ENCODE measurements around the gene SNAI1. TPM values are rescaled to one million over a fixed set of nuclear protein-coding genes. Genes with fewer than 3 reads are reported as not detected.
A peak's percentile ranks its signal among the peaks of the same experiment; 100 is the strongest.

SNAI1 gene
- total RNA-seq, 1 experiment from 2014 or later, result 0.90 TPM

GRCh38 chr20:50032955-50033666 lies 50.3 kb downstream of the SNAI1 start:
- no peak overlapping the region for H3K4me3 Mint-ChIP-seq (ENCODE audit: low read depth, unreplicated experiment)
- CTCF ChIA-PET, result no interaction called here
- peaks cover 9% of the 10 kb centered on the region for H3K27me3 Mint-ChIP-seq (ENCODE audit: unreplicated experiment)
- no peak for DNase-seq
- peaks cover 17% of the 10 kb centered on the region for H3K36me3 Mint-ChIP-seq (ENCODE audit: insufficient read depth, unreplicated experiment)
- TF ChIP-seq CTCF (IDR thresholded peaks at IDR 0.05; ENCODE audit: unreplicated experiment), result no peak
- no peak overlapping the region for H3K27ac Mint-ChIP-seq (ENCODE audit: unreplicated experiment)
- intact Hi-C loops (cut with micrococcal nuclease; ENCODE audit: unreplicated experiment), result no loop called here
- peaks cover 64% of the 10 kb centered on the region for H3K4me1 Mint-ChIP-seq (ENCODE audit: low read depth, unreplicated experiment)
- H3K9me3 Mint-ChIP-seq (ENCODE audit: low read depth, unreplicated experiment), result no peaks in the 10 kb centered on the region
- no TSS peak for BruUV-seq (replicated peaks)

- Mint-ChIP-seq H3K27me3 (ENCODE audit: unreplicated experiment) (peaks cover 13% of the 10 kb centered on the region), H3K4me1 (ENCODE audit: low read depth, unreplicated experiment) (peaks cover 64% of the 10 kb centered on the region), H3K27ac (ENCODE audit: unreplicated experiment) (peak overlapping the region; percentile 57), H3K4me3 (ENCODE audit: low read depth, unreplicated experiment) (no peak overlapping the region), H3K9me3 (ENCODE audit: low read depth, unreplicated experiment) (no peaks in the 10 kb centered on the region), H3K36me3 (ENCODE audit: insufficient read depth, unreplicated experiment) (peaks cover 11% of the 10 kb centered on the region)
- CTCF ChIA-PET, result interaction anchor here (0.8 to 1.0 kb wide), 2 partner anchors 79 to 118 kb away, joined by 3 to 4 read pairs; no protein-coding TSS in a partner anchor
- intact Hi-C loops (cut with micrococcal nuclease; ENCODE audit: unreplicated experiment), result no loop called here
- TF ChIP-seq CTCF (IDR thresholded peaks at IDR 0.05; ENCODE audit: unreplicated experiment), result no peak
- BruUV-seq (replicated peaks), result no TSS peak
- DNase-seq, result peak; percentile 54
Measured at GRCh38 chr20:50034567-50035180, 51.9 kb downstream of the SNAI1 start.

GRCh38 chr20:50036703-50037102 lies 53.9 kb downstream of the SNAI1 start:
- Mint-ChIP-seq H3K27me3 (ENCODE audit: unreplicated experiment) (peaks cover 13% of the 10 kb centered on the region), H3K4me3 (ENCODE audit: low read depth, unreplicated experiment) (no peak overlapping the region), H3K4me1 (ENCODE audit: low read depth, unreplicated experiment) (peaks cover 48% of the 10 kb centered on the region), H3K36me3 (ENCODE audit: insufficient read depth, unreplicated experiment) (peaks cover 6% of the 10 kb centered on the region), H3K9me3 (ENCODE audit: low read depth, unreplicated experiment) (no peaks in the 10 kb centered on the region), H3K27ac (ENCODE audit: unreplicated experiment) (no peak overlapping the region)
- TF ChIP-seq CTCF (IDR thresholded peaks at IDR 0.05; ENCODE audit: unreplicated experiment), result no peak
- intact Hi-C loops (cut with micrococcal nuclease; ENCODE audit: unreplicated experiment), result no loop called here
- CTCF ChIA-PET, result interaction anchor here (0.5 to 2.3 kb wide), 4 partner anchors 33 to 123 kb away, joined by 3 to 6 read pairs (median 4); no protein-coding TSS in a partner anchor
- no peak for DNase-seq
- BruUV-seq (replicated peaks), result no TSS peak

GRCh38 chr20:50037123-50037522 lies 54.3 kb downstream of the SNAI1 start:
- Mint-ChIP-seq H3K36me3 (ENCODE audit: insufficient read depth, unreplicated experiment) (peaks cover 6% of the 10 kb centered on the region), H3K9me3 (ENCODE audit: low read depth, unreplicated experiment) (no peaks in the 10 kb centered on the region), H3K27me3 (ENCODE audit: unreplicated experiment) (peaks cover 13% of the 10 kb centered on the region), H3K27ac (ENCODE audit: unreplicated experiment) (no peak overlapping the region), H3K4me1 (ENCODE audit: low read depth, unreplicated experiment) (peaks cover 48% of the 10 kb centered on the region), H3K4me3 (ENCODE audit: low read depth, unreplicated experiment) (no peak overlapping the region)
- no TSS peak for BruUV-seq (replicated peaks)
- CTCF ChIA-PET, result interaction anchor here (0.5 to 2.3 kb wide), 6 partner anchors 13 to 123 kb away, joined by 3 to 6 read pairs (median 3); no protein-coding TSS in a partner anchor
- TF ChIP-seq CTCF (IDR thresholded peaks at IDR 0.05; ENCODE audit: unreplicated experiment), result no peak
- intact Hi-C loops (cut with micrococcal nuclease; ENCODE audit: unreplicated experiment), result no loop called here
- DNase-seq, result no peak

All from Calu3 (cell line).